H9 (cell line): ENCODE results near the gene MRI1. TPM values are rescaled to one million over a fixed set of nuclear protein-coding genes. Genes with fewer than 3 reads are reported as not detected.

Source experiments
- DNase-seq: peaks from one replicate; pipeline ENCODE4 v3.0.0-alpha.2; 2017
- H2AFZ ChIP-seq: one replicate; pipeline ENCODE4 v1.6.1; 2013; ENCODE audit warnings: mild to moderate bottlenecking, low read length, control low read depth, moderate library complexity
- H2AK5ac ChIP-seq: 2 replicates; pipeline ENCODE4 v1.6.1; 2013; ENCODE audit warnings: low read length, control low read depth, mixed read lengths; ENCODE audit not compliant: insufficient read length
- H2BK120ac ChIP-seq: one replicate; pipeline ENCODE4 v1.6.1; 2013; ENCODE audit warnings: low read depth, mild to moderate bottlenecking, low read length, control low read depth, inconsistent platforms; ENCODE audit not compliant: poor library complexity, severe bottlenecking
- H2BK12ac ChIP-seq: 2 replicates; pipeline ENCODE4 v1.6.1; 2013; ENCODE audit warnings: low read length, control low read depth, mixed read lengths, low read depth; ENCODE audit not compliant: insufficient read length
- H2BK15ac ChIP-seq: 2 replicates; pipeline ENCODE4 v1.6.1; 2013; ENCODE audit warnings: low read depth, low read length, control low read depth
- H2BK20ac ChIP-seq: one replicate; pipeline ENCODE4 v1.6.1; 2013; ENCODE audit warnings: low read depth, mild to moderate bottlenecking, low read length, control low read depth, inconsistent platforms; ENCODE audit not compliant: poor library complexity, severe bottlenecking
- H2BK5ac ChIP-seq: 2 replicates; pipeline ENCODE4 v1.6.1; 2013; ENCODE audit warnings: low read length, control low read depth, mixed read lengths; ENCODE audit not compliant: insufficient read length
- H3K14ac ChIP-seq: 2 replicates; pipeline ENCODE4 v1.6.1; 2013; ENCODE audit warnings: low read length, control low read depth; ENCODE audit not compliant: insufficient read depth
- H3K18ac ChIP-seq: 2 replicates; pipeline ENCODE4 v1.6.1; 2013; ENCODE audit warnings: low read depth, mild to moderate bottlenecking, mixed read lengths, low read length, control low read depth; ENCODE audit not compliant: insufficient read length
- H3K23ac ChIP-seq: 2 replicates; pipeline ENCODE4 v1.6.1; 2013; ENCODE audit warnings: low read length, control low read depth, mixed read lengths, low read depth; ENCODE audit not compliant: insufficient read length
- H3K23me2 ChIP-seq: 2 replicates; pipeline ENCODE4 v1.6.1; 2013; ENCODE audit warnings: low read depth, mild to moderate bottlenecking, mixed read lengths, low read length, control low read depth; ENCODE audit not compliant: insufficient read length, poor library complexity, severe bottlenecking
- H3K27ac ChIP-seq: 2 replicates; pipeline ENCODE4 v1.5.1; 2013; ENCODE audit warnings: low read length, control low read depth, mixed read lengths, low read depth; ENCODE audit not compliant: insufficient read length
- H3K27me3 ChIP-seq: 2 replicates; pipeline ENCODE4 v1.6.1; 2013; ENCODE audit warnings: low read length, control low read depth, inconsistent platforms; ENCODE audit not compliant: insufficient read depth
- H3K4ac ChIP-seq: 2 replicates; pipeline ENCODE4 v1.6.1; 2013; ENCODE audit warnings: low read depth, mild to moderate bottlenecking, control low read depth, inconsistent platforms, low read length, moderate library complexity
- H3K4me1 ChIP-seq: 2 replicates; pipeline ENCODE4 v1.6.1; 2013; ENCODE audit warnings: low read length, control low read depth, inconsistent platforms; ENCODE audit not compliant: insufficient read depth
- H3K4me2 ChIP-seq: 2 replicates; pipeline ENCODE4 v1.6.1; 2013; ENCODE audit warnings: low read length, control low read depth, mixed read lengths; ENCODE audit not compliant: insufficient read length, insufficient read depth
- H3K56ac ChIP-seq: 2 replicates; pipeline ENCODE4 v1.6.1; 2013; ENCODE audit warnings: low read depth, mild to moderate bottlenecking, mixed read lengths, low read length, control low read depth; ENCODE audit not compliant: insufficient read length
- H3K79me1 ChIP-seq: 2 replicates; pipeline ENCODE4 v1.6.1; 2013; ENCODE audit warnings: low read depth, mild to moderate bottlenecking, moderate library complexity, low read length, control low read depth, inconsistent platforms; ENCODE audit not compliant: insufficient read depth, poor library complexity, severe bottlenecking
- H3K79me2 ChIP-seq: 2 replicates; pipeline ENCODE4 v1.6.1; 2013; ENCODE audit warnings: low read length, control low read depth, inconsistent platforms; ENCODE audit not compliant: insufficient read depth
- H3K9ac ChIP-seq: 2 replicates; pipeline ENCODE4 v1.6.1; 2013; ENCODE audit warnings: low read length, control low read depth, mixed read lengths; ENCODE audit not compliant: insufficient read length; ENCODE audit errors: extremely low read depth
- H3K9me3 ChIP-seq: one replicate; pipeline ENCODE4 v1.6.1; 2013; ENCODE audit warnings: low read depth, low read length, inconsistent platforms; ENCODE audit not compliant: control insufficient read depth
- H3T11ph ChIP-seq: one replicate; pipeline ENCODE4 v1.6.1; 2013; ENCODE audit warnings: mild to moderate bottlenecking, low read length, control low read depth, inconsistent platforms
- H4K20me1 ChIP-seq: one replicate; pipeline ENCODE4 v1.6.1; 2013; ENCODE audit not compliant: control insufficient read depth, insufficient read length, insufficient read depth
- H4K5ac ChIP-seq: 2 replicates; pipeline ENCODE4 v1.6.1; 2013; ENCODE audit warnings: low read depth, mild to moderate bottlenecking, mixed read lengths, low read length, control low read depth; ENCODE audit not compliant: insufficient read length
- H4K8ac ChIP-seq: replicated peaks from 2 replicates; pipeline ENCODE4 v1.6.1; 2013; ENCODE audit warnings: low read length, control low read depth, mixed read lengths, low read depth; ENCODE audit not compliant: insufficient read length
- H4K91ac ChIP-seq: 2 replicates; pipeline ENCODE4 v1.6.1; 2013; ENCODE audit warnings: low read depth, mild to moderate bottlenecking, moderate library complexity, mixed read lengths, low read length, control low read depth; ENCODE audit not compliant: insufficient read length
- H3K27ac Mint-ChIP-seq, 3 experiments: 2 replicates in 2 of 3; 3 replicates in 1 of 3; pipeline ENCODE4 v1.8.0; 2020 to 2021; ENCODE audit warnings: mixed read lengths in 3 of 3, mild to moderate bottlenecking in 1 of 3, moderate library complexity in 1 of 3
- H3K27me3 Mint-ChIP-seq: 2 replicates; pipeline ENCODE4 v1.8.0; 2021; ENCODE audit warnings: low read depth, mild to moderate bottlenecking, moderate library complexity, mixed read lengths
- H3K36me3 Mint-ChIP-seq, 3 experiments: 2 replicates in 2 of 3; 3 replicates in 1 of 3; pipeline ENCODE4 v1.8.0; 2020 to 2021; ENCODE audit warnings: low read depth in 3 of 3, mixed read lengths in 3 of 3; ENCODE audit not compliant: insufficient read depth in 1 of 3
- H3K4me1 Mint-ChIP-seq, 2 experiments: 2 replicates each; pipeline ENCODE4 v1.8.0; 2020; ENCODE audit warnings: mixed read lengths in 2 of 2
- H3K4me3 Mint-ChIP-seq, 2 experiments: 2 replicates in 1 of 2; 3 replicates in 1 of 2; pipeline ENCODE4 v1.8.0; 2020 to 2021; ENCODE audit warnings: mild to moderate bottlenecking in 2 of 2, mixed read lengths in 2 of 2, moderate library complexity in 1 of 2
- H3K9me3 Mint-ChIP-seq, 2 experiments: 2 replicates in 1 of 2; 3 replicates in 1 of 2; pipeline ENCODE4 v1.8.0; 2020; ENCODE audit warnings: mild to moderate bottlenecking in 2 of 2, mixed read lengths in 2 of 2, moderate library complexity in 1 of 2
- whole genome bisulfite sequencing: extraction: QIAGEN DNeasy Blood & Tissue Kit; methylation state at CpG from one replicate; pipeline ENCODE4 v1.1.7; 2013; ENCODE audit warnings: missing lambda C conversion rate, low lambda C conversion rate, mixed read lengths; ENCODE audit not compliant: insufficient read length; ENCODE audit errors: extremely low coverage; 5-methylcytosine and 5-hydroxymethylcytosine counted together
- total RNA-seq: library from RNA; stranded (reverse); gene quantifications from 2 replicates; pipeline ENCODE4 v1.2.1, GENCODE V29; 2021
- TF ChIP-seq, protein P1 (sequence below): fragments of 200-600 bp; sonication (generic); conservative IDR thresholded peaks from 3 replicates; pipeline ENCODE4 v1.8.0; 2021; ENCODE audit warnings: antibody characterized with exemption, mild to moderate bottlenecking

MRI1 gene
- total RNA-seq, 1 experiment from 2014 or later, result 19.5 TPM

DNA sequence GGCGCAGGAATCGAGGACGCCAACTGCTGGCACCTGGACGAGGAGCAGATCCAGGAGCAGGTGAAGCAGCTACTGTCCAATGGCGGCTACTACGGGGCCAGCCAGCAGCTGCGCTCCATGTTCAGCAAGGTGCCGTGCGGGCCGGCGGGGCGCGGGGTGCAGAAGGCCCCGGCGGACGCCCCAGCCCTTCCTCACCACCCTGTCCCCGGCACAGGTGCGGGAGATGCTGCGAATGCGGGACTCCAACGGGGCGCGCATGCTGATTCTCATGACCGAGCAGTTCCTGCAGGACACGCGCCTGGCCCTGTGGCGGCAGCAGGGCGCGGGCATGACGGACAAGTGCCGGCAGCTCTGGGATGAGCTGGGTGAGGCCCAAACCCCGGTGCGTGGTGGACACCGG lies 44.5 kb downstream of the MRI1 start:
- H3K4ac ChIP-seq, result no peak overlapping the region
- no peaks in the 10 kb centered on the region for H3K4me1 ChIP-seq
- H2AFZ ChIP-seq, result no peak overlapping the region
- WGBS, result no CpG with 5 or more reads among the region's 34 CpGs
- H3K23me2 ChIP-seq, result no peaks in the 10 kb centered on the region
- no peak overlapping the region for H4K5ac ChIP-seq
- no peaks in the 10 kb centered on the region for H3K9me3 ChIP-seq
- H3K14ac ChIP-seq, result no peak overlapping the region
- no peak overlapping the region for H2BK5ac ChIP-seq
- no peak overlapping the region for H4K91ac ChIP-seq
- Mint-ChIP-seq H3K4me1 (peaks cover 2 to 5% of the 10 kb centered on the region in 2 experiments; a peak in 1 of 4 replicates), H3K27me3 (no peaks in the 10 kb centered on the region), H3K36me3 (peaks cover 20 to 53% (median 29%) of the 10 kb centered on the region in 3 experiments; a peak in 6 of 7 replicates), H3K27ac (no peak overlapping the region), H3K9me3 (no peaks in the 10 kb centered on the region; a peak in 1 of 5 replicates), H3K4me3 (no peak overlapping the region)
- no peak overlapping the region for H3K27ac ChIP-seq
- no peak overlapping the region for H2BK12ac ChIP-seq
- no peak overlapping the region for H2BK120ac ChIP-seq
- H3K79me2 ChIP-seq, result no peaks in the 10 kb centered on the region
- H2BK15ac ChIP-seq, result no peak overlapping the region
- no peak overlapping the region for H3K9ac ChIP-seq
- H4K8ac ChIP-seq, result no peak overlapping the region
- H3K27me3 ChIP-seq, result no peaks in the 10 kb centered on the region
- H3K56ac ChIP-seq, result no peak overlapping the region
- no peaks in the 10 kb centered on the region for H3K79me1 ChIP-seq
- no peak overlapping the region for H3T11ph ChIP-seq
- DNase-seq, result no peak
- TF ChIP-seq, protein P1, sequence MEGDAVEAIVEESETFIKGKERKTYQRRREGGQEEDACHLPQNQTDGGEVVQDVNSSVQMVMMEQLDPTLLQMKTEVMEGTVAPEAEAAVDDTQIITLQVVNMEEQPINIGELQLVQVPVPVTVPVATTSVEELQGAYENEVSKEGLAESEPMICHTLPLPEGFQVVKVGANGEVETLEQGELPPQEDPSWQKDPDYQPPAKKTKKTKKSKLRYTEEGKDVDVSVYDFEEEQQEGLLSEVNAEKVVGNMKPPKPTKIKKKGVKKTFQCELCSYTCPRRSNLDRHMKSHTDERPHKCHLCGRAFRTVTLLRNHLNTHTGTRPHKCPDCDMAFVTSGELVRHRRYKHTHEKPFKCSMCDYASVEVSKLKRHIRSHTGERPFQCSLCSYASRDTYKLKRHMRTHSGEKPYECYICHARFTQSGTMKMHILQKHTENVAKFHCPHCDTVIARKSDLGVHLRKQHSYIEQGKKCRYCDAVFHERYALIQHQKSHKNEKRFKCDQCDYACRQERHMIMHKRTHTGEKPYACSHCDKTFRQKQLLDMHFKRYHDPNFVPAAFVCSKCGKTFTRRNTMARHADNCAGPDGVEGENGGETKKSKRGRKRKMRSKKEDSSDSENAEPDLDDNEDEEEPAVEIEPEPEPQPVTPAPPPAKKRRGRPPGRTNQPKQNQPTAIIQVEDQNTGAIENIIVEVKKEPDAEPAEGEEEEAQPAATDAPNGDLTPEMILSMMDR, result no peak
- H4K20me1 ChIP-seq, result no peaks in the 10 kb centered on the region
- H2AK5ac ChIP-seq, result no peak overlapping the region
- H3K18ac ChIP-seq, result no peak overlapping the region
- no peak overlapping the region for H3K4me2 ChIP-seq
- no peak overlapping the region for H3K23ac ChIP-seq
- no peak overlapping the region for H2BK20ac ChIP-seq
